Nephron progenitor cell (in vitro differentiated cells): ENCODE measurements around the gene RGS12.

Experiments
- DNase-seq: peaks from one replicate; pipeline ENCODE4 v3.0.0; 2021
- H3K27ac Mint-ChIP-seq: 2 replicates; pipeline ENCODE4 v1.8.0; 2021; ENCODE audit warnings: mild to moderate bottlenecking, moderate library complexity, mixed read lengths
- H3K27me3 Mint-ChIP-seq: 2 replicates; pipeline ENCODE4 v1.8.0; 2021; ENCODE audit warnings: mild to moderate bottlenecking, low read depth, mixed read lengths; ENCODE audit not compliant: poor library complexity
- H3K36me3 Mint-ChIP-seq: 2 replicates; pipeline ENCODE4 v1.8.0; 2021; ENCODE audit warnings: low read depth, mixed read lengths
- H3K4me1 Mint-ChIP-seq: 2 replicates; pipeline ENCODE4 v1.8.0; 2021; ENCODE audit warnings: mixed read lengths
- H3K4me3 Mint-ChIP-seq: 2 replicates; pipeline ENCODE4 v1.8.0; 2021; ENCODE audit warnings: mild to moderate bottlenecking, moderate library complexity, mixed read lengths
- H3K9me3 Mint-ChIP-seq: 2 replicates; pipeline ENCODE4 v1.8.0; 2021; ENCODE audit warnings: mild to moderate bottlenecking, moderate library complexity, mixed read lengths
- TF ChIP-seq, protein P1 (sequence below): fragments of 200-600 bp; sonication (generic); IDR thresholded peaks from 2 replicates; pipeline ENCODE4 v1.5.0; 2021; ENCODE audit warnings: antibody characterized with exemption

Gene RGS12

GRCh38 chr4:3253808-3254207 lies 39.0 kb upstream of the RGS12 start:
- Mint-ChIP-seq H3K27ac (no peak overlapping the region), H3K27me3 (no peaks in the 10 kb centered on the region), H3K36me3 (no peaks in the 10 kb centered on the region), H3K9me3 (no peaks in the 10 kb centered on the region), H3K4me1 (peaks cover 4% of the 10 kb centered on the region), H3K4me3 (no peak overlapping the region)
- no peak for DNase-seq
- TF ChIP-seq, protein P1, sequence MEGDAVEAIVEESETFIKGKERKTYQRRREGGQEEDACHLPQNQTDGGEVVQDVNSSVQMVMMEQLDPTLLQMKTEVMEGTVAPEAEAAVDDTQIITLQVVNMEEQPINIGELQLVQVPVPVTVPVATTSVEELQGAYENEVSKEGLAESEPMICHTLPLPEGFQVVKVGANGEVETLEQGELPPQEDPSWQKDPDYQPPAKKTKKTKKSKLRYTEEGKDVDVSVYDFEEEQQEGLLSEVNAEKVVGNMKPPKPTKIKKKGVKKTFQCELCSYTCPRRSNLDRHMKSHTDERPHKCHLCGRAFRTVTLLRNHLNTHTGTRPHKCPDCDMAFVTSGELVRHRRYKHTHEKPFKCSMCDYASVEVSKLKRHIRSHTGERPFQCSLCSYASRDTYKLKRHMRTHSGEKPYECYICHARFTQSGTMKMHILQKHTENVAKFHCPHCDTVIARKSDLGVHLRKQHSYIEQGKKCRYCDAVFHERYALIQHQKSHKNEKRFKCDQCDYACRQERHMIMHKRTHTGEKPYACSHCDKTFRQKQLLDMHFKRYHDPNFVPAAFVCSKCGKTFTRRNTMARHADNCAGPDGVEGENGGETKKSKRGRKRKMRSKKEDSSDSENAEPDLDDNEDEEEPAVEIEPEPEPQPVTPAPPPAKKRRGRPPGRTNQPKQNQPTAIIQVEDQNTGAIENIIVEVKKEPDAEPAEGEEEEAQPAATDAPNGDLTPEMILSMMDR = no peak

- Mint-ChIP-seq H3K4me1 (peaks cover 4% of the 10 kb centered on the region), H3K27me3 (no peaks in the 10 kb centered on the region), H3K27ac (no peak overlapping the region), H3K9me3 (no peaks in the 10 kb centered on the region), H3K36me3 (no peaks in the 10 kb centered on the region), H3K4me3 (no peak overlapping the region)
- no peak for DNase-seq
- TF ChIP-seq, protein P1 = no peak
Measured at GRCh38 chr4:3254302-3255131, 38.3 kb upstream of the RGS12 start.

GRCh38 chr4:3255611-3256186 lies 37.1 kb upstream of the RGS12 start:
- no peak for DNase-seq
- Mint-ChIP-seq H3K4me3 (no peak overlapping the region), H3K9me3 (no peaks in the 10 kb centered on the region), H3K27me3 (no peaks in the 10 kb centered on the region), H3K27ac (peak overlapping the region; percentile 29), H3K36me3 (no peaks in the 10 kb centered on the region), H3K4me1 (no peaks in the 10 kb centered on the region)
- TF ChIP-seq, protein P1 = no peak

DNA sequence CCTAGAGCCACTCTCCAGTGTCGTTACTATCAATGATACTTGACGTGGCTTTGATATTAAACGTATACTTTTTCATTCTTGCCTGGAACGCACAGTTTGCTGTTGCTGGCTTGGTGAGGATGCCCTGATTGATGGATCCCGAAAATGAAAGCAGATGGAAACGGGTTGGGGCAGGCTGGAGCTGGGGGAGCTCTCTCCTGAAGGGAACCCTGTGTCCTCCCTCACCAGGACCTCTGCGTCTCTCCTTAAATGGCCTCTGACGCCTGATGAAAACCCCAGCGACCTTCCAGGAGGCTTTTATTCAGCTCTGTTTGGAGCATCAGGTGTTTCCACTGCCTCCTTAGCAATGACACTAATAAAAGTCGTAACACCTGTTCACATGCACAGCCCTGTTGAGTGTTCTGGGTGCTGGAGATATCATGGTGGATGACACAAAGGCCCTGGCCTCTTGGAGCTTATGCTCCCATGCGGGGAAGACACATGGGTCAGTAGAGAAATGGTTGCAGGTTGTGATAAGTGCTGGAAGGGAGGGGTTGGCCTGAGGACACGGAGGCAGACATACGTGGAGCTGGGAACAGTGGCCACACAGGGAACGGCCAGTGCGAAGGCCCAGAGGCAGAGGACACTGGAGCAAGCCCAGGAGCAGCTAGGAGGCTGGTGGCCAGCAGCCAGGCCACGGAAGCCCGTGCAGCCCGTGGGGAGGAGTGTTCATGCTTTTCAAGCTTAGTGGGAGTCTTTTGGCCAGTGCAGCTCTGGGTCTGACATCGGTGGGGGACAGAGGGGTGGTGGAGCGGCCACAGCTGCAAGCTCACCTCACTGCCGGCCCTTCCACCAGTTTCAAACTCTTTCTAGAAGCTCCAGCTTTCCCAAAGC lies 36.4 kb upstream of the RGS12 start:
- TF ChIP-seq, protein P1 = no peak
- Mint-ChIP-seq H3K36me3 (no peaks in the 10 kb centered on the region), H3K27me3 (no peaks in the 10 kb centered on the region), H3K9me3 (no peaks in the 10 kb centered on the region), H3K4me3 (no peak overlapping the region), H3K27ac (peak overlapping the region; percentile 29), H3K4me1 (no peaks in the 10 kb centered on the region)
- no peak for DNase-seq

DNA sequence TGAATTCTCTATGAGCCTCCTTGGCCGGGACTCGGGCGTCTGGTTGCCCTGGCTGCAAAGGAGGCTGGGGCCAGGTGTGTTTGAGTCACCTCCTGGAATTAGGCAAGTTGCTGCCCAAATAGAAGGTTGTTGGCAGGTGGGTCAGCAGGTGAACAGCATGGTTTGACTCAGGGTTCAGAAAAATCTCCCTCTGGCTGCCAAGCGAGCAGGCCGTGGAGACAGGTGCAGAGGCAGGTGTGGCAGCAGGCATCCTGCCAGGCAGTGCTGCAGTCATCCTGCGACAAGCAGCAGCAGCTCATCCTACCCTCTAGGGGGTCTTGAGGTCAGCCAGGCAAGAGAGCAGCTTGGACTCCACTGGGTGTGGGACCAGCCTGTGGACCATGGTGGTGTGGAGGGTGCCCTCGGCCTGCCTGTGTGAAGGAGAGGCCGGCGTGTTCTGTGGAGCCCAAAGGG lies 35.7 kb upstream of the RGS12 start:
- no peak for DNase-seq
- TF ChIP-seq, protein P1 = no peak
- H3K4me1 Mint-ChIP-seq = no peaks in the 10 kb centered on the region
- H3K27ac Mint-ChIP-seq = no peak overlapping the region
- peaks cover 4% of the 10 kb centered on the region for H3K27me3 Mint-ChIP-seq
- H3K4me3 Mint-ChIP-seq = no peak overlapping the region
- H3K9me3 Mint-ChIP-seq = no peaks in the 10 kb centered on the region
- H3K36me3 Mint-ChIP-seq = no peaks in the 10 kb centered on the region
